ENCODE measurements around the gene PRSS23.

- no peak for TF ChIP-seq TCF4 (CRISPR knock-in tag; IDR thresholded peaks at IDR 0.05; ENCODE audit: borderline replicate concordance)
- TF ChIP-seq ZNF565 (CRISPR knock-in tag; conservative IDR thresholded peaks at IDR 0.05; ENCODE audit: low read depth), result no peak
- no peak for TF ChIP-seq TOX (CRISPR knock-in tag; IDR thresholded peaks at IDR 0.05; ENCODE audit: borderline replicate concordance)
- no peak for TF ChIP-seq PATZ1 (CRISPR knock-in tag; IDR thresholded peaks at IDR 0.05; ENCODE audit: borderline replicate concordance)
- no peak for TF ChIP-seq ZFP30 (CRISPR knock-in tag; IDR thresholded peaks at IDR 0.05)
- TF ChIP-seq POU6F1 (CRISPR knock-in tag; IDR thresholded peaks at IDR 0.05; ENCODE audit: borderline replicate concordance, low read depth), result no peak
Observed at GRCh38 chr11:86802601-86803051, 2.3 kb downstream of the PRSS23 start.

Data from SK-N-SH treated with all-trans-retinoic acid at 6 μM for 48 hours (cell line).